GM12878 (cell line): ENCODE results near the gene GGN. TPM values are rescaled to one million over a fixed set of nuclear protein-coding genes. Genes with fewer than 3 reads are reported as not detected.
A peak's percentile ranks its signal among the peaks of the same experiment; 100 is the strongest.

Experiments
- ATAC-seq: fragments of 200-7000 bp; cut with Tn5 transposase; 3 replicates; pipeline ENCODE4 v1.9.1; 2020; ENCODE audit warnings: mild to moderate bottlenecking, moderate library complexity
- BruUV-seq: library from RNA; stranded (reverse); fragments of 400-500 nt; replicated peaks from 2 replicates; lab custom pipeline; 2021; lab: Mats Ljungman, UMichigan
- CTCF ChIA-PET: fragments of 300-600 bp; sonication (Branson Sonifier 250); formaldehyde crosslinking; extraction: SDS; loops from one replicate; lab custom pipeline; 2021; ENCODE audit warnings: inconsistent platforms; lab: Yijun Ruan, JAX
- POLR2A ChIA-PET: fragments of 350-600 bp; formaldehyde crosslinking; extraction: SDS; loops from one replicate; lab custom pipeline; 2021; ENCODE audit warnings: inconsistent platforms; lab: Charles Lee
- RAD21 ChIA-PET: fragments of 300-600 bp; sonication (Branson Sonifier 250); formaldehyde crosslinking; loops from one replicate; lab custom pipeline; 2023; ENCODE audit warnings: antibody characterized with exemption; ENCODE audit not compliant: unreplicated experiment; lab: Charles Lee
- SMC1A ChIA-PET: fragments of 300-600 bp; sonication (Branson Sonifier 250); formaldehyde crosslinking; loops from one replicate; lab custom pipeline; 2023; ENCODE audit not compliant: unreplicated experiment, uncharacterized antibody; lab: Charles Lee
- DNase-seq: peaks from one replicate; pipeline ENCODE4 v3.0.0-alpha.2; 2011; ENCODE audit warnings: low read depth, low spot score
- FAIRE-seq: peaks from 3 replicates; lab custom pipeline; 2011; peaks lifted over from hg19 to GRCh38; lab: Jason Lieb, UNC
- H2AFZ ChIP-seq: 2 replicates; pipeline ENCODE4 v1.6.0; 2011; ENCODE audit warnings: low read depth, low read length, control low read depth; ENCODE audit not compliant: control insufficient read depth
- H3K27ac ChIP-seq: 2 replicates; pipeline ENCODE4 v1.5.1; 2011; ENCODE audit warnings: control low read depth; ENCODE audit not compliant: control insufficient read depth, insufficient read depth
- H3K27me3 ChIP-seq, 2 experiments: replicated peaks in 1 of 2; 2 replicates each; pipeline versions ENCODE4 v1.6.0 to v1.6.1; 2011; ENCODE audit warnings: low read length in 1 of 2; ENCODE audit not compliant: control insufficient read depth in 2 of 2, insufficient read depth in 2 of 2
- H3K36me3 ChIP-seq, 2 experiments: 2 replicates each; pipeline ENCODE4 v1.5.1; 2011; ENCODE audit warnings: low read length in 1 of 2; ENCODE audit not compliant: control insufficient read depth in 2 of 2, insufficient read depth in 2 of 2
- H3K4me1 ChIP-seq: 2 replicates; pipeline ENCODE4 v1.6.1; 2011; ENCODE audit warnings: mild to moderate bottlenecking, low read length, moderate library complexity, mixed read lengths; ENCODE audit not compliant: control insufficient read depth, insufficient read depth
- H3K4me2 ChIP-seq: 2 replicates; pipeline ENCODE4 v1.6.0; 2011; ENCODE audit warnings: control low read depth; ENCODE audit not compliant: control insufficient read depth, insufficient read depth
- H3K4me3 ChIP-seq: fragments of 200-600 bp; sonication (generic); 2 replicates; pipeline ENCODE4 v1.5.1; 2016
- H3K79me2 ChIP-seq: 2 replicates; pipeline ENCODE4 v1.6.0; 2011; ENCODE audit warnings: low read length; ENCODE audit not compliant: control insufficient read depth, insufficient read depth
- H3K9ac ChIP-seq: 2 replicates; pipeline ENCODE4 v1.8.0; 2011; ENCODE audit warnings: low read length, control low read depth, mixed read lengths; ENCODE audit not compliant: control insufficient read depth, insufficient read depth
- H3K9me3 ChIP-seq: replicated peaks from 3 replicates; pipeline ENCODE4 v1.5.1; 2011; ENCODE audit warnings: mild to moderate bottlenecking, low read length; ENCODE audit not compliant: control insufficient read depth, insufficient read depth
- H4K20me1 ChIP-seq: 2 replicates; pipeline ENCODE4 v1.6.0; 2011; ENCODE audit not compliant: control insufficient read depth, insufficient read depth
- CEBPB ChIP-seq, 2 experiments: fragments of 150-350 bp in 1 of 2; IDR thresholded peaks; 2 replicates each; pipeline ENCODE4 v1.6.1; 2012 to 2014; ENCODE audit warnings: low read depth in 2 of 2, low read length in 2 of 2, borderline replicate concordance in 1 of 2, inconsistent platforms in 1 of 2
- POLR2A ChIP-seq: IDR thresholded peaks from 2 replicates; pipeline ENCODE4 v1.6.1; 2011; ENCODE audit warnings: low read depth, mild to moderate bottlenecking, low read length
- TBL1XR1 ChIP-seq: IDR thresholded peaks from 2 replicates; pipeline ENCODE4 v1.6.1; 2012; ENCODE audit warnings: low read depth, low read length, improper control_type of control experiment
- WGBS: methylation state at CpG from one replicate; pipeline ENCODE4 v1.1.6; 2016; ENCODE audit warnings: low lambda C conversion rate; ENCODE audit not compliant: insufficient replicate concordance, insufficient coverage; ENCODE audit errors: missing lambda C conversion rate; 5-methylcytosine and 5-hydroxymethylcytosine counted together
- in situ Hi-C: fragments of 300-500 bp; cut with MboI; formaldehyde crosslinking; loops from 9 replicates; pipeline ENCODE4 v1.14.3; 2018; ENCODE audit warnings: mixed read lengths
- intact Hi-C: fragments of 100-400 bp; cut with micrococcal nuclease; formaldehyde crosslinking; loops from one replicate; pipeline ENCODE4 v1.14.2; 2022; ENCODE audit not compliant: unreplicated experiment
- polyA plus RNA-seq, 11 experiments: library from polyadenylated mRNA; depleted of rRNA in 4 of 11; unstranded in 6 of 11; stranded (reverse) in 5 of 11; fragments of >200 nt; fragmentation: Nextera tagmentation in 4 of 11; fragmentation: Illumina TruSeq in 1 of 11; extraction: Ambion mirVana in 4 of 11; extraction: Trizol in 1 of 11; gene quantifications; 1 replicate in 1 of 11; 2 replicates in 10 of 11; pipeline versions ENCODE4 v1.2.1 to v1.2.3, GENCODE V29; 2011 to 2016; ENCODE audit warnings: inconsistent platforms in 2 of 11, missing spikeins in 2 of 11, low read depth in 1 of 11
- total RNA-seq, 4 experiments: library from RNA; depleted of rRNA in 3 of 4; stranded (reverse); fragments of >200 nt in 3 of 4; fragmentation: Illumina TruSeq in 1 of 4; extraction: Trizol in 1 of 4; gene quantifications; 2 replicates each; pipeline versions ENCODE4 v1.2.1 to v1.2.3, GENCODE V29; 2013 to 2021

GGN gene
- total and polyA plus RNA-seq, 10 of the 15 experiments (the other 5 are each of a cell fraction or from before 2014, with no cell fraction given), result not detected

GRCh38 chr19:38409631-38410133, 21.8 kb upstream of the GGN start:
- Histone ChIP-seq H3K27me3 (no peaks in the 10 kb centered on the region), H3K4me1 (no peaks in the 10 kb centered on the region), H3K79me2 (no peaks in the 10 kb centered on the region), H3K4me3 (no peak overlapping the region), H3K9ac (no peak overlapping the region), H4K20me1 (no peaks in the 10 kb centered on the region), H3K27ac (no peak overlapping the region), H3K4me2 (no peak overlapping the region), H3K36me3 (no peaks in the 10 kb centered on the region), H2AFZ (no peak overlapping the region), H3K9me3 (no peaks in the 10 kb centered on the region)
- ChIA-PET POLR2A (no interaction called here), RAD21 (no interaction called here), CTCF (no interaction called here), SMC1A (no interaction called here)
- BruUV-seq, result no TSS peak
- TF ChIP-seq TBL1XR1 (no peak), POLR2A (peak; percentile 30; the same call in 1 of the 2 replicates)
- ATAC-seq, result no peak
- no peak for DNase-seq
- 80% methylated on average over 7 of the region's 7 CpGs for WGBS
- intact Hi-C loops, result no loop called here
- FAIRE-seq, result no peak
- in situ Hi-C loops, result loop anchor here (25.0 kb wide), 1 partner anchor 228 kb away; the partner anchor contains the start of gene ACTN4

GRCh38 chr19:38405276-38405675, 17.4 kb upstream of the GGN start:
- CTCF ChIA-PET, result interaction anchor here (0.6 to 3.2 kb wide), 6 partner anchors 20 to 525 kb away, joined by 3 to 25 read pairs (median 4); partner anchors contain the start of genes MRPS12, PSMD8 and SARS2
- Histone ChIP-seq H3K79me2 (no peaks in the 10 kb centered on the region), H3K9ac (no peak overlapping the region), H4K20me1 (no peaks in the 10 kb centered on the region)
- in situ Hi-C loops, result loop anchor here (25.0 kb wide), 1 partner anchor 232 kb away; the partner anchor contains the start of gene ACTN4
- no peak for TF ChIP-seq CEBPB (IDR thresholded peaks at IDR 0.05; ENCODE audit: borderline replicate concordance in 1 of 2, low read depth in 2 of 2, low read length in 2 of 2)
- TF ChIP-seq, all 136 proteins: peak for 0
- intact Hi-C loops, result no loop called here
- no peak overlapping the region for H3K4me3 ChIP-seq
- BruUV-seq, result no TSS peak
- DNase-seq (no peak), ATAC-seq (no peak), FAIRE-seq (no peak)
- H2AFZ ChIP-seq, result no peak overlapping the region
- no peaks in the 10 kb centered on the region for H3K9me3 ChIP-seq
- WGBS, result 85% methylated on average over 8 of the region's 8 CpGs
- ChIA-PET RAD21 (interaction anchor here (1.3 kb wide), 1 partner anchor 35 kb away, joined by 3 read pairs; no protein-coding TSS in a partner anchor), POLR2A (no interaction called here), SMC1A (interaction anchor here (1.3 to 3.8 kb wide), 2 partner anchors 12 to 21 kb away, joined by 3 to 17 read pairs; partner anchors contain the start of gene RASGRP4)
- H3K4me1 ChIP-seq, result no peaks in the 10 kb centered on the region
- no peak overlapping the region for H3K27ac ChIP-seq
- H3K4me2 ChIP-seq, result no peak overlapping the region
- H3K27me3 ChIP-seq, result no peaks in the 10 kb centered on the region
- H3K36me3 ChIP-seq, result no peaks in the 10 kb centered on the region
